GM18858 (cell line): Measurements from ENCODE around the gene NCSTN.
"Not testable (repeated sequence)": the region's sequence is repeated elsewhere in the genome, so short reads cannot be mapped to it uniquely, and the experiment has no call there.

Source experiments
- ATAC-seq: cut with Tn5 transposase; IDR thresholded peaks from one replicate; pipeline ENCODE4 v1.9.1; 2021; ENCODE audit not compliant: unreplicated experiment

Gene NCSTN

GRCh38 chr1:160370561-160371345, 27.6 kb downstream of the NCSTN start:
- ATAC-seq = no peak

GRCh38 chr1:160371346-160371631, 28.1 kb downstream of the NCSTN start:
- no peak for ATAC-seq

GRCh38 chr1:160371756-160372155, 28.6 kb downstream of the NCSTN start:
- no peak for ATAC-seq

GRCh38 chr1:160373696-160374095, 30.5 kb downstream of the NCSTN start:
- no peak for ATAC-seq

GRCh38 chr1:160374306-160375110, 31.3 kb downstream of the NCSTN start:
- no peak for ATAC-seq

- no peak for ATAC-seq
Measured at GRCh38 chr1:160375788-160376524, 32.8 kb downstream of the NCSTN start.

- ATAC-seq = no peak
Measured at GRCh38 chr1:160376525-160377131, 33.4 kb downstream of the NCSTN start.

GRCh38 chr1:160377585-160378206, 34.5 kb downstream of the NCSTN start:
- ATAC-seq = no peak

- ATAC-seq = not testable (repeated sequence)
Measured at GRCh38 chr1:160384812-160385211, 41.6 kb downstream of the NCSTN start.

GRCh38 chr1:160388406-160388805, 45.2 kb downstream of the NCSTN start:
- ATAC-seq = not testable (repeated sequence)

- ATAC-seq = no peak
Measured at GRCh38 chr1:160394673-160395072, 51.5 kb downstream of the NCSTN start.

- no peak for ATAC-seq
Measured at GRCh38 chr1:160397651-160398050, 54.5 kb downstream of the NCSTN start.

GRCh38 chr1:160398823-160399222, 55.6 kb downstream of the NCSTN start:
- ATAC-seq = no peak

- ATAC-seq = no peak
Measured at GRCh38 chr1:160399544-160400222, 56.5 kb downstream of the NCSTN start.

- no peak for ATAC-seq
Measured at GRCh38 chr1:160400223-160400645, 57.1 kb downstream of the NCSTN start, which contains the start of gene VANGL2. Gene VANGL2 (plus strand): TSS chr1:160400564. CDS start chr1:160415838, 15,274 bp downstream.

- ATAC-seq = no peak
Measured at GRCh38 chr1:160400646-160401486, 57.7 kb downstream of the NCSTN start.

- ATAC-seq = no peak
Measured at GRCh38 chr1:160401487-160401805, 58.3 kb downstream of the NCSTN start.

- ATAC-seq = no peak
Measured at GRCh38 chr1:160402001-160402795, 59.0 kb downstream of the NCSTN start.

- ATAC-seq = no peak
Measured at GRCh38 chr1:160403244-160403643, 60.1 kb downstream of the NCSTN start.
